Keratinocyte (primary cell): ENCODE data around the gene PRKN.

ENCODE experiments used
- EZH2 ChIP-seq: IDR thresholded peaks from one replicate; pipeline ENCODE4 v1.6.1; 2012; ENCODE audit warnings: inconsistent platforms, mild to moderate bottlenecking, low read length, moderate library complexity
- TF ChIP-seq, protein P1 (sequence below), 3 experiments: IDR thresholded peaks in 1 of 3; conservative IDR thresholded peaks in 1 of 3; optimal IDR thresholded peaks in 1 of 3; 2 replicates in 2 of 3; 3 replicates in 1 of 3; pipeline versions ENCODE3 to v1.5.1; 2011; ENCODE audit warnings: low read length in 3 of 3, mild to moderate bottlenecking in 3 of 3, moderate library complexity in 2 of 3, control low read depth in 1 of 3, inconsistent platforms in 1 of 3; ENCODE audit not compliant: insufficient read depth in 2 of 3; ENCODE audit errors: extremely low read depth in 1 of 3

DNA sequence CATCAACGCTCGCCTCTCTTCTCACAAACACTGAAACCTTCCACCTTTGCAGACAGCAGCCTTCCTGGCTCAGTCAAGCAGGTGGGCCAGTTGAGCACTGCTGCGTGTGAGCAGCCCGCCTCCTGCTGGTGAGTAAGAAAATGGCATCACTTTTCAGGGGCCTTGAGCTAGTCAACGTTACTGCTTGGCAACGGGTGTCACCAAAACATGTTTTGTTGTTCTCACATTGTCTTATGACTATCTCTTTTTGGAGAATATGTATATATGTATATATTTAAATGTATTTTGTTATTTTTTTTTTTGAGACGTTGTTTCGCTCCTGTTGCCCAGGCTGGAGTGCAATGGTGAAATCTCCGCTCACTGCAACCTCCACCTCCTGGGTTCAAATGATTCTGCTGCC, 1356.7 kb downstream of the PRKN start:
- TF ChIP-seq, protein P1, sequence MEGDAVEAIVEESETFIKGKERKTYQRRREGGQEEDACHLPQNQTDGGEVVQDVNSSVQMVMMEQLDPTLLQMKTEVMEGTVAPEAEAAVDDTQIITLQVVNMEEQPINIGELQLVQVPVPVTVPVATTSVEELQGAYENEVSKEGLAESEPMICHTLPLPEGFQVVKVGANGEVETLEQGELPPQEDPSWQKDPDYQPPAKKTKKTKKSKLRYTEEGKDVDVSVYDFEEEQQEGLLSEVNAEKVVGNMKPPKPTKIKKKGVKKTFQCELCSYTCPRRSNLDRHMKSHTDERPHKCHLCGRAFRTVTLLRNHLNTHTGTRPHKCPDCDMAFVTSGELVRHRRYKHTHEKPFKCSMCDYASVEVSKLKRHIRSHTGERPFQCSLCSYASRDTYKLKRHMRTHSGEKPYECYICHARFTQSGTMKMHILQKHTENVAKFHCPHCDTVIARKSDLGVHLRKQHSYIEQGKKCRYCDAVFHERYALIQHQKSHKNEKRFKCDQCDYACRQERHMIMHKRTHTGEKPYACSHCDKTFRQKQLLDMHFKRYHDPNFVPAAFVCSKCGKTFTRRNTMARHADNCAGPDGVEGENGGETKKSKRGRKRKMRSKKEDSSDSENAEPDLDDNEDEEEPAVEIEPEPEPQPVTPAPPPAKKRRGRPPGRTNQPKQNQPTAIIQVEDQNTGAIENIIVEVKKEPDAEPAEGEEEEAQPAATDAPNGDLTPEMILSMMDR (optimal IDR thresholded peaks at IDR 0.05 in 1 of 3, IDR thresholded peaks at IDR 0.05 in 1 of 3, conservative IDR thresholded peaks at IDR 0.05 in 1 of 3; ENCODE audit: extremely low read depth in 1 of 3, insufficient read depth in 2 of 3, low read length in 3 of 3), result peak; percentile 95 to 99 (median 96)
- TF ChIP-seq EZH2, result no peak
